GM15510 (cell line): ENCODE results near the gene KRTAP10-9.
"Not testable (repeated sequence)": the region's sequence is repeated elsewhere in the genome, so short reads cannot be mapped to it uniquely, and the experiment has no call there.

ENCODE experiments used
- POLR2A ChIP-seq: IDR thresholded peaks from 3 replicates; pipeline ENCODE4 v1.6.1; 2011; ENCODE audit warnings: borderline replicate concordance; ENCODE audit not compliant: insufficient read length; ENCODE audit errors: extremely low read depth

Gene KRTAP10-9

DNA sequence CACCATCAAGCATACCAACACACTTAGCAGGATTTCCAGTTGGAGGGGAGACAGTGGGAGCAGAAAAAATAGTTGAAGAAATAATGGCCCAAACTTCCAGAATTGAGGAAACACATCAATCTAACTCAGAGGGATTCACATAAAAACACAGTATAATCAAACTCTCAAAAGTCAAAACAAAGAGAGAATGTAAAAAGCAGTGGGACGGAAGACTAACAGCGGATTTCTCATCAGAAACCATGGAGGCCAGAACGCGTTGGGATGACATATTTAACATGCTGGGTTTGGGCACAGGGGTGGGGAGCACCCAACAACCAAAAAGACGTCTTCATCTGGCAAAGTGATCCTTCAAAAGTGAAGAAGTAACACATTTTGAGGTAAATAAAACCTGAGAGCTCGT, 7.0 kb upstream of the KRTAP10-9 start:
- TF ChIP-seq POLR2A, result no peak

- no peak for TF ChIP-seq POLR2A
Observed at GRCh38 chr21:44623575-44623974, 3.3 kb upstream of the KRTAP10-9 start.

DNA sequence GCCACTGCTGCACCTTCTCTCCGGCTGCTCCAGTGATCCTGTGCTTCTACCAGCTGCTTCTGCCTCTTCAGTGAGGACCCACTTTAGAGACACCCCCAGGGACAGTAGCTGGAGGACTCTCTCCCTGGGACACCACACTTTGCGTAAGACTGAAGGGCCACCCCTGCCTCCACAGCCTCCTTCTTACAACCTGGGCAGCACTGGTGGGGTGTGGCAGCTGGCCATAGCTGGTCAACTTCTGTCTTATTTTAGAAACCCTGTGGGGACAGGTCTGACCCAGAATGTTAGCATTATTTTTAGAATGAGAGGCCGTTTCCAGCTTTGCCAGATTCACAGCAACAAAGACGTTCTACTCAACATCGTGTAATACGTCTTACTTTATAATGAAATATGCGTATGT, 1.1 kb upstream of the KRTAP10-9 start:
- TF ChIP-seq POLR2A, result no peak

- TF ChIP-seq POLR2A, result no peak
Observed at GRCh38 chr21:44626262-44626661, 631 bp upstream of the KRTAP10-9 start.

DNA sequence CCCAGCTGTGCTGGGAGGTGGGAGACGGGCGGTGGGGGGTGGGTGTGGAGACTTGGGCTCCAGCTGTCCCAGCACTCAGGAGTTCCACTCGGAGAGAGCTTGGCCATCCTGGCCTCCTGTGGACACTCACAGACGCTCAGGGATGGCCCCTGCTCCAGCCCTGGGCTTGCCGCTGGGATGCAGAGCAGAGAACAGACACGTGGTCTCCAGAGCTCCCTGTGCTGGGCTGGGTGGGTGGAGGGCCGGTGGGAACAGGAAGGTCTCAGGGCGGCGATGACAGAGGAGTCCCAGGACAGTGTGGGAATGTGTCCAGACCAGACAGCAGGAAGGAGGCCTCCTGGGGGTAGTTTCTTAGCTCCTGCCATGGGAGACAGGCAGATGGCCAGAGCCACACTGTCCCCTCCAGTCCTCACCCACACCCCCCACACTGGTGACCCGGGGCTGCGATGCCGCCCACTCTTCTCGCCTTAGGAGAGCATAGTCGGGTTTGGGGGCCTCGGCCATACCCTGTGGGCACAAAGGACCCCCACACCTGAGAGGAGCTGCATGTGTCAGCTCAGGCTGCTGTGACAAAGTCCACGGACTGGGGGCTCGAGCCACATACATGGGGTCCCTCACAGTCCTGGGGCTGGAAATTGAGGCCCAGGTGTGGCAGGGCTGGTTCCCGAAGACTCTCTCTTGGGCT, 2.0 kb downstream of the KRTAP10-9 start:
- no peak for TF ChIP-seq POLR2A

DNA sequence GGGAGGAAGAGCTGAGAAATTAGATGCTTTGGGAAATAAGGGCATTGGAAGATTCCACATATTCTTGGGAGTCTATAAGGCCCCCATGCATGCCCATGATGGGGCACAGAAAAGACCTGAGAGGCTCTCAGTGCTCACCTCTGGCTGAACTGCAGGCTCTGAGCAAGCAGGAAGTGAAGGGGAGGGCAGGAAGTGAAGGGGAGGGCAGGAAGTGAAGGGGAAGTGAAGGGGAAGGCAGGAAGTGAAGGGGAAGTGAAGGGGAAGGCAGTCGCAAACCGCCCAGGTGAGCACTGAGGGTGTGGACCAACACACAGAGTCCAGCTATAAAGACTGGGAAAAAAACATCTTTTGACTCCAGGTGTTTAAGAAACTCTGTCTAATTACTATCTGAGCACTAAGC, 3.5 kb downstream of the KRTAP10-9 start:
- TF ChIP-seq POLR2A, result no peak

DNA sequence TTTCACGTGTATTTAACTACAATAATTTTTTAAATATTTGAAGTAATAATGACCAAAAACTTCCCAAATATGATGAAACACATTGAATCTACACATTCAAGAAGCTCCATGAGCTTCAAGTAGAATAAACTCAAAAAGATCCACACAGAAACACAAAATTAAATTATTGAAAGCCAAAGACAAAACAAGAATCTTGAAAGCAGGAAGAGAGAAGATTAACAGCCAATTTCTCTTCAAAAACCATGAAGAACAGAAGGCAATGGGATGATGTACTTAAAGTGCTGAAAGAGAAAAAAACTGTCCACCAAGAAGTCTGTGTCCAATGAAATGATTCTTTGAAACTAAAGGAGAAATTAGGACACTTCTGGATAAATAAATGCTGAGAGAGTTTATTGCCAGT, 5.2 kb downstream of the KRTAP10-9 start:
- no peak for TF ChIP-seq POLR2A

DNA sequence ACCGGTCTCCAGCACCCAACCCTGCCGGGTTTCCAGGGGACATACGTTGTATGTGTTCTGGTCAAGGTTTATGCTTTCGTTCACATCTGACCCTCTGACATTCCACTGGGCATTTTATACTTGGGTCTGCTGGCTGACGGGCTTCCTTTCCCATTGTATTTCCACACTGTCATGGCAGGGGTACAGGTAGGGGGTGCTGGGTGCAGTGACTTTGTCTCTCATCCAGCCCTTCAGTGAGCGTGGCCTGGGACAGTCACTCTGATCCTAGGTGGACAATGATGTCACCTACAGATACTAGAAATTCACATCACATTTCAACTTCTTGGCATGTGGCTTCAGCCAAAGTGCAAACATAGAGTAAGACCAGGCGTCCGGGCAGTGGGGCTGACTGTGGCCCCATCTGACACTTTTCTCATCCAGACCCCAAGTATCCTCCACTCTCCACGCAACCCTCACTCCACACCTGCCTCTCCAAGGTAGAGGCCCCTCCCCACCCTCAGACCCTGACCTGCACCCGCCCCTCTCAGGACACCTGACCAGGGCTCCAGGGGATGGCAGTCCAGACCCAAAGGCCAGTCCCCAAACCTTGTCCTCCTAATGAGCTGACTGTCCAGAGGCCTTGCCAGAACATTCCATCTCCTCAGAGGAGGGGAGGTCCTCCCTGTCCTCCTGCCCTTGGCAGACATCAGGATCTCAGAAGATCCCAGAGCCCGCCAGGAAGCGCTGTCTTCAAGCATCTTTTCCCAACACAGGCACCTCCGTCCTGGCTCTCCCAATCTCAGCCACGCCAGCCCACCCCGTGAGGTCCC, 9.5 kb downstream of the KRTAP10-9 start:
- TF ChIP-seq POLR2A, result no peak

- no peak for TF ChIP-seq POLR2A
Observed at GRCh38 chr21:44637018-44637850, 10.3 kb downstream of the KRTAP10-9 start, which contains the start of gene KRTAP10-10. TSS of gene KRTAP10-10 (plus strand) at chr21:44637356. CDS start at chr21:44637418, 62 bp downstream.

- TF ChIP-seq POLR2A, result no peak
Observed at GRCh38 chr21:44639331-44639655, 12.4 kb downstream of the KRTAP10-9 start.

GRCh38 chr21:44640761-44641160, 13.9 kb downstream of the KRTAP10-9 start:
- no peak for TF ChIP-seq POLR2A

- TF ChIP-seq POLR2A, result no peak
Observed at GRCh38 chr21:44643741-44644310, 16.9 kb downstream of the KRTAP10-9 start.

DNA sequence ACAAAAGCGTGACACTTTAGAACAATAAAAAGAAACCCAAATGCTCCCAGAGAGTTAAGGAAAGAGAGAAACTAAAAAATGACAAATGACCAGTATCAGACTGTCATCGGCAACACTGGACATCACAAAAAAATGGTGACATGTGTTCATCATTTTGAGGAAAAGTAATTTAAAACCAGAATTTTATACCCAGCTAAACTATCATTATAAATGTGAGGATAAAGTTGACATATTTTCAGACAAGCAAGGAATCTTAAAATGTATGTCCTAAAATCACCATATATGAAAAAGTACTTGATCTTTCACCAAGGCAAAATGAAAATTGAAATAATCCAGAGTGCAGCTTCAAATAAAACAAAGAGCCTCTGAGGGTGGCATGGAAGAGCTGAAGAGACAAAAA, 18.0 kb downstream of the KRTAP10-9 start:
- no peak for TF ChIP-seq POLR2A

GRCh38 chr21:44646366-44647221, 19.7 kb downstream of the KRTAP10-9 start, which contains the start of gene KRTAP10-11:
TSS of gene KRTAP10-11 (plus strand) at chr21:44646414. CDS start at chr21:44646459, 45 bp downstream.
- not testable (repeated sequence) for TF ChIP-seq POLR2A
